HepG2 (cell line): Measurements from ENCODE around the gene RBMS2. TPM values are rescaled to one million over a fixed set of nuclear protein-coding genes. Genes with fewer than 3 reads are reported as not detected.

Source experiments
- ATAC-seq: fragments of 200-7000 bp; cut with Tn5 transposase; 3 replicates; pipeline ENCODE4 v1.9.1; 2020; ENCODE audit warnings: mild to moderate bottlenecking, moderate library complexity
- BruUV-seq: library from RNA; stranded (reverse); fragments of 400-500 nt; replicated peaks from 2 replicates; lab custom pipeline; 2021; lab: Mats Ljungman, UMichigan
- CTCF ChIA-PET: fragments of 300-600 bp; formaldehyde crosslinking; extraction: SDS; loops from one replicate; lab custom pipeline; 2021; ENCODE audit warnings: low total read pairs, inconsistent platforms, low intra/inter-chr PET ratio; lab: Yijun Ruan, JAX
- POLR2A ChIA-PET: fragments of 350-600 bp; sonication (Branson Sonifier 250); formaldehyde crosslinking; loops from one replicate; lab custom pipeline; 2020; ENCODE audit warnings: antibody characterized with exemption, inconsistent platforms; lab: Yijun Ruan, JAX
- DNase-seq: peaks from one replicate; pipeline ENCODE4 v3.0.0-alpha.2; 2015; ENCODE audit warnings: low spot score
- FAIRE-seq: peaks from 3 replicates; lab custom pipeline; 2011; peaks lifted over from hg19 to GRCh38; lab: Jason Lieb, UNC
- H2AFZ ChIP-seq: one replicate; pipeline ENCODE4 v1.6.1; 2011; ENCODE audit warnings: low read length, inconsistent platforms
- H3K27ac ChIP-seq: fragments of 300-600 bp; 3 replicates; pipeline ENCODE4 v1.8.0; 2011; ENCODE audit warnings: mixed run types, mild to moderate bottlenecking, mixed read lengths, low read length, inconsistent platforms; ENCODE audit not compliant: insufficient read depth; ENCODE audit errors: extremely low read length
- H3K27me3 ChIP-seq, 2 experiments: fragments of 200-600 bp in 1 of 2; 2 replicates in 1 of 2; 3 replicates in 1 of 2; pipeline versions ENCODE4 v1.6.0 to v1.8.0; 2011; ENCODE audit warnings: low read length in 2 of 2, mild to moderate bottlenecking in 2 of 2, moderate library complexity in 2 of 2, inconsistent platforms in 1 of 2; ENCODE audit not compliant: insufficient read depth in 2 of 2, control insufficient read depth in 1 of 2
- H3K36me3 ChIP-seq, 2 experiments: fragments of 200-600 bp in 1 of 2; replicated peaks in 1 of 2; 2 replicates in 1 of 2; 3 replicates in 1 of 2; pipeline versions ENCODE4 v1.5.1 to v1.8.0; 2011; ENCODE audit warnings: low read length in 2 of 2, inconsistent platforms in 1 of 2; ENCODE audit not compliant: insufficient read depth in 2 of 2, control insufficient read depth in 1 of 2
- H3K4me1 ChIP-seq: 2 replicates; pipeline ENCODE4 v1.5.1; 2012; ENCODE audit warnings: low read length, inconsistent platforms; ENCODE audit not compliant: insufficient read depth
- H3K4me2 ChIP-seq: 2 replicates; pipeline ENCODE4 v1.6.0; 2011; ENCODE audit warnings: low read depth, low read length, inconsistent platforms
- H3K4me3 ChIP-seq, 3 experiments: fragments of 200-600 bp in 1 of 3; sonication (generic), shearing (Covaris generic) in 1 of 3; replicated peaks in 1 of 3; 2 replicates each; pipeline ENCODE4 v1.5.1; 2011 to 2016; ENCODE audit warnings: low read length in 3 of 3, inconsistent platforms in 2 of 3, low read depth in 2 of 3, mild to moderate bottlenecking in 2 of 3, control low read depth in 1 of 3, mixed read lengths in 1 of 3; ENCODE audit not compliant: insufficient read depth in 1 of 3
- H3K79me2 ChIP-seq: one replicate; pipeline ENCODE4 v1.6.1; 2011; ENCODE audit warnings: low read length, inconsistent platforms; ENCODE audit not compliant: insufficient read depth
- H3K9ac ChIP-seq: 2 replicates; pipeline ENCODE4 v1.6.0; 2011; ENCODE audit warnings: mild to moderate bottlenecking, low read depth, low read length, inconsistent platforms; ENCODE audit not compliant: insufficient read depth
- H3K9me3 ChIP-seq: 2 replicates; pipeline ENCODE4 v1.5.1; 2012; ENCODE audit warnings: mild to moderate bottlenecking, low read length
- H4K20me1 ChIP-seq: 2 replicates; pipeline ENCODE4 v1.6.0; 2011; ENCODE audit warnings: inconsistent platforms, mild to moderate bottlenecking, low read length, moderate library complexity; ENCODE audit not compliant: insufficient read depth
- CEBPB ChIP-seq: IDR thresholded peaks from 2 replicates; pipeline ENCODE4 v1.6.1; 2011; ENCODE audit warnings: low read depth, low read length, improper control_type of control experiment, borderline replicate concordance
- JARID2 ChIP-seq: sonication (generic); formaldehyde crosslinking; IDR thresholded peaks from 2 replicates; pipeline ENCODE4 v1.8.1; 2023; ENCODE audit warnings: missing genetic modification reagents, inconsistent platforms; ENCODE audit not compliant: insufficient replicate concordance
- JUNB ChIP-seq: sonication (generic); formaldehyde crosslinking; IDR thresholded peaks from 2 replicates; pipeline ENCODE4 v1.8.0; 2022; ENCODE audit warnings: missing genetic modification reagents, mild to moderate bottlenecking, borderline replicate concordance
- ZKSCAN5 ChIP-seq: sonication (generic); formaldehyde crosslinking; IDR thresholded peaks from 2 replicates; pipeline ENCODE4 v1.5.1; 2020; ENCODE audit warnings: mild to moderate bottlenecking, missing genetic modification reagents
- ZNF3 ChIP-seq: IDR thresholded peaks from 2 replicates; pipeline ENCODE4 v1.7.0; 2017; ENCODE audit warnings: inconsistent platforms
- ZNF616 ChIP-seq: sonication (generic); formaldehyde crosslinking; IDR thresholded peaks from 2 replicates; pipeline ENCODE4 v1.5.0; 2020; ENCODE audit warnings: low read depth, mild to moderate bottlenecking, missing genetic modification reagents
- WGBS: methylation state at CpG from one replicate; pipeline ENCODE4 v1.1.6; 2017; ENCODE audit warnings: low lambda C conversion rate; 5-methylcytosine and 5-hydroxymethylcytosine counted together
- in situ Hi-C: cut with HindIII; loops from 2 replicates; pipeline ENCODE4 v1.10.0; 2017; ENCODE audit warnings: low pct_unique_long_range_greater_than_20kb; ENCODE audit not compliant: extremely low pct_ligation_motif_present
- intact Hi-C: fragments of 100-400 bp; cut with micrococcal nuclease; formaldehyde crosslinking; loops from one replicate; pipeline ENCODE4 v1.10.0; 2022; ENCODE audit not compliant: unreplicated experiment
- polyA plus RNA-seq, 8 experiments: library from polyadenylated mRNA; depleted of rRNA in 3 of 8; stranded (reverse) in 7 of 8; unstranded in 1 of 8; fragments of >200 nt; fragmentation: Illumina TruSeq in 4 of 8; extraction: Trizol in 4 of 8; gene quantifications; 2 replicates each; pipeline versions ENCODE4 v1.2.1 to v1.2.3, GENCODE V29; 2011 to 2016; ENCODE audit warnings: low read depth in 4 of 8, missing spikeins in 1 of 8, mixed read lengths in 1 of 8; ENCODE audit not compliant: insufficient read depth in 1 of 8
- total RNA-seq, 5 experiments: library from RNA; depleted of rRNA; stranded (reverse); fragments of >200 nt; fragmentation: Illumina TruSeq; extraction: Trizol; gene quantifications; 2 replicates each; pipeline ENCODE4 v1.2.3, GENCODE V29; 2016; ENCODE audit warnings: low read depth in 1 of 5
- TF ChIP-seq, protein P1 (sequence below): sonication (generic); formaldehyde crosslinking; IDR thresholded peaks from 2 replicates; pipeline ENCODE4 v1.5.1; 2020; ENCODE audit warnings: mild to moderate bottlenecking, moderate library complexity, missing genetic modification reagents

Gene RBMS2
- total and polyA plus RNA-seq, 2 of the 13 experiments (the other 11 are each of a cell fraction or from before 2014, with no cell fraction given) = 0.53 to 7.4 TPM

DNA sequence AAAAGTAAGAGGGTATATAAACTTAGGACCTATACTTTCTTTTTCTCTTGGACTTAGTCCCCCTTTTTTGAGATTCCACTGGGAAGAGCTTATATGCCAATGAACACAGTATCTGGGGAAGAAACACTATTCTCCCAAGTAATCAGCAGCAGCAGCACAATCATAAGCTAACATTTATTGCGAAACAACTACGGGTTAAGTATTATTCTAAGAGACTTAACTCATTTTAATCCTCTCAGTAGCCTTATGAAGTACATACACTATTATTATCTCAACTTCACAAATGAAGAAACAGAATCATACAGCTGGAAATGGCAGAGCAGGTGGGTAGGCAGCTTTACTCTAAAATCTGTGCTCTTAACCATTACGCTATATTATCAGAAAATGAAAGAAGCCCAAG lies 80.6 kb downstream of the RBMS2 start:
- TF ChIP-seq ZNF3 (CRISPR knock-in tag) (no peak), CEBPB (peak; percentile 80), ZKSCAN5 (CRISPR knock-in tag) (no peak)
- ATAC-seq (no peak), DNase-seq (no peak), FAIRE-seq (no peak)
- POLR2A ChIA-PET = interaction anchor here (1.2 kb wide), 1 partner anchor 32 kb away, joined by 3 read pairs; no protein-coding TSS in a partner anchor
- BruUV-seq = no TSS peak
- H2AFZ ChIP-seq = no peak overlapping the region
- H3K27me3 ChIP-seq = no peaks in the 10 kb centered on the region
- 89% methylated on average over 3 of the region's 3 CpGs for WGBS
- peaks cover 49 to 97% of the 10 kb centered on the region in 2 experiments for H3K36me3 ChIP-seq
- no peaks in the 10 kb centered on the region for H3K9me3 ChIP-seq
- H3K4me3 ChIP-seq = no peak overlapping the region
- no peak overlapping the region for H3K27ac ChIP-seq
- no peak overlapping the region for H3K4me2 ChIP-seq
- CTCF ChIA-PET = no interaction called here
- no peak overlapping the region for H3K9ac ChIP-seq
- H3K4me1 ChIP-seq = no peaks in the 10 kb centered on the region
- no peaks in the 10 kb centered on the region for H4K20me1 ChIP-seq
- in situ Hi-C loops (no loop called here), intact Hi-C loops (no loop called here)
- H3K79me2 ChIP-seq = peaks cover 1% of the 10 kb centered on the region

DNA sequence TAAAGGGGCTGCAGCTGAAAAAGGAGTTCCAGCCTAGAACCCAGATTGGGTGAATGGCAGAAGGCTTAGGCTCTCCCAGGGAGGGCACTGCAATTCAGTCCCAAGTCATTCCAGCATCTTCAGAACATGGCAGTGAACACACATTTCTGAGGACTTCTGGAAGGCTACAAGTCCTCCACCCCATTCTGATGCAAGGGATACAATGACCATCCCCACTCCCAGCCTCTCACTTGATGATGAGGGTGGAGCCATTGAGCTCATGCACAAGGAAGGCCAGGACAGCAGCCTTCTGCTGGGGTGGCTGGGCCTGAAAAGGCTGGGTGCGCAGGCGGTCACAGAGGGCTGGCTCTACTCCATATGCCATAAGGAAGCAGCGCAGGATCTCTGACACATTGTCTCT lies 82.7 kb downstream of the RBMS2 start:
- POLR2A ChIA-PET = no interaction called here
- FAIRE-seq = no peak

More for the DNA sequence above, 82.7 kb downstream of the RBMS2 start:
- Histone ChIP-seq H3K79me2 (peaks cover 1% of the 10 kb centered on the region), H3K9me3 (no peaks in the 10 kb centered on the region), H3K4me3 (no peak overlapping the region), H3K4me1 (no peaks in the 10 kb centered on the region), H3K36me3 (peaks cover 44 to 85% of the 10 kb centered on the region in 2 experiments), H2AFZ (no peak overlapping the region), H3K4me2 (no peak overlapping the region), H3K27me3 (no peaks in the 10 kb centered on the region), H3K27ac (no peak overlapping the region), H4K20me1 (no peaks in the 10 kb centered on the region), H3K9ac (no peak overlapping the region)
- DNase-seq = no peak
- no peak for ATAC-seq
- WGBS = 93% methylated on average over 3 of the region's 3 CpGs
- intact Hi-C loops = no loop called here
- BruUV-seq = no TSS peak
- TF ChIP-seq, protein P1, sequence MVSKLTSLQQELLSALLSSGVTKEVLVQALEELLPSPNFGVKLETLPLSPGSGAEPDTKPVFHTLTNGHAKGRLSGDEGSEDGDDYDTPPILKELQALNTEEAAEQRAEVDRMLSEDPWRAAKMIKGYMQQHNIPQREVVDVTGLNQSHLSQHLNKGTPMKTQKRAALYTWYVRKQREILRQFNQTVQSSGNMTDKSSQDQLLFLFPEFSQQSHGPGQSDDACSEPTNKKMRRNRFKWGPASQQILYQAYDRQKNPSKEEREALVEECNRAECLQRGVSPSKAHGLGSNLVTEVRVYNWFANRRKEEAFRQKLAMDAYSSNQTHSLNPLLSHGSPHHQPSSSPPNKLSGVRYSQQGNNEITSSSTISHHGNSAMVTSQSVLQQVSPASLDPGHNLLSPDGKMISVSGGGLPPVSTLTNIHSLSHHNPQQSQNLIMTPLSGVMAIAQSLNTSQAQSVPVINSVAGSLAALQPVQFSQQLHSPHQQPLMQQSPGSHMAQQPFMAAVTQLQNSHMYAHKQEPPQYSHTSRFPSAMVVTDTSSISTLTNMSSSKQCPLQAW (CRISPR knock-in tag) = no peak
- no peak for TF ChIP-seq JARID2
- TF ChIP-seq JUNB = no peak
- no peak for TF ChIP-seq ZNF616 (CRISPR knock-in tag)
- CTCF ChIA-PET = no interaction called here
- in situ Hi-C loops = no loop called here
